HepG2 (cell line): Measurements from ENCODE around the gene TTC23L. TPM values are rescaled to one million over a fixed set of nuclear protein-coding genes. Genes with fewer than 3 reads are reported as not detected.

Source experiments
- ATAC-seq: fragments of 200-7000 bp; cut with Tn5 transposase; 3 replicates; pipeline ENCODE4 v1.9.1; 2020; ENCODE audit warnings: mild to moderate bottlenecking, moderate library complexity
- BruUV-seq: library from RNA; stranded (reverse); fragments of 400-500 nt; replicated peaks from 2 replicates; lab custom pipeline; 2021; lab: Mats Ljungman, UMichigan
- CTCF ChIA-PET: fragments of 300-600 bp; formaldehyde crosslinking; extraction: SDS; loops from one replicate; lab custom pipeline; 2021; ENCODE audit warnings: low total read pairs, inconsistent platforms, low intra/inter-chr PET ratio; lab: Yijun Ruan, JAX
- POLR2A ChIA-PET: fragments of 350-600 bp; sonication (Branson Sonifier 250); formaldehyde crosslinking; loops from one replicate; lab custom pipeline; 2020; ENCODE audit warnings: antibody characterized with exemption, inconsistent platforms; lab: Yijun Ruan, JAX
- DNase-seq: peaks from one replicate; pipeline ENCODE4 v3.0.0-alpha.2; 2015; ENCODE audit warnings: low spot score
- FAIRE-seq: peaks from 3 replicates; lab custom pipeline; 2011; peaks lifted over from hg19 to GRCh38; lab: Jason Lieb, UNC
- H2AFZ ChIP-seq: one replicate; pipeline ENCODE4 v1.6.1; 2011; ENCODE audit warnings: low read length, inconsistent platforms
- H3K27ac ChIP-seq: fragments of 300-600 bp; 3 replicates; pipeline ENCODE4 v1.8.0; 2011; ENCODE audit warnings: mixed run types, mild to moderate bottlenecking, mixed read lengths, low read length, inconsistent platforms; ENCODE audit not compliant: insufficient read depth; ENCODE audit errors: extremely low read length
- H3K27me3 ChIP-seq, 2 experiments: fragments of 200-600 bp in 1 of 2; 2 replicates in 1 of 2; 3 replicates in 1 of 2; pipeline versions ENCODE4 v1.6.0 to v1.8.0; 2011; ENCODE audit warnings: low read length in 2 of 2, mild to moderate bottlenecking in 2 of 2, moderate library complexity in 2 of 2, inconsistent platforms in 1 of 2; ENCODE audit not compliant: insufficient read depth in 2 of 2, control insufficient read depth in 1 of 2
- H3K36me3 ChIP-seq, 2 experiments: fragments of 200-600 bp in 1 of 2; replicated peaks in 1 of 2; 2 replicates in 1 of 2; 3 replicates in 1 of 2; pipeline versions ENCODE4 v1.5.1 to v1.8.0; 2011; ENCODE audit warnings: low read length in 2 of 2, inconsistent platforms in 1 of 2; ENCODE audit not compliant: insufficient read depth in 2 of 2, control insufficient read depth in 1 of 2
- H3K4me1 ChIP-seq: 2 replicates; pipeline ENCODE4 v1.5.1; 2012; ENCODE audit warnings: low read length, inconsistent platforms; ENCODE audit not compliant: insufficient read depth
- H3K4me2 ChIP-seq: 2 replicates; pipeline ENCODE4 v1.6.0; 2011; ENCODE audit warnings: low read depth, low read length, inconsistent platforms
- H3K4me3 ChIP-seq, 3 experiments: fragments of 200-600 bp in 1 of 3; sonication (generic), shearing (Covaris generic) in 1 of 3; replicated peaks in 1 of 3; 2 replicates each; pipeline ENCODE4 v1.5.1; 2011 to 2016; ENCODE audit warnings: low read length in 3 of 3, inconsistent platforms in 2 of 3, low read depth in 2 of 3, mild to moderate bottlenecking in 2 of 3, control low read depth in 1 of 3, mixed read lengths in 1 of 3; ENCODE audit not compliant: insufficient read depth in 1 of 3
- H3K79me2 ChIP-seq: one replicate; pipeline ENCODE4 v1.6.1; 2011; ENCODE audit warnings: low read length, inconsistent platforms; ENCODE audit not compliant: insufficient read depth
- H3K9ac ChIP-seq: 2 replicates; pipeline ENCODE4 v1.6.0; 2011; ENCODE audit warnings: mild to moderate bottlenecking, low read depth, low read length, inconsistent platforms; ENCODE audit not compliant: insufficient read depth
- H3K9me3 ChIP-seq: 2 replicates; pipeline ENCODE4 v1.5.1; 2012; ENCODE audit warnings: mild to moderate bottlenecking, low read length
- H4K20me1 ChIP-seq: 2 replicates; pipeline ENCODE4 v1.6.0; 2011; ENCODE audit warnings: inconsistent platforms, mild to moderate bottlenecking, low read length, moderate library complexity; ENCODE audit not compliant: insufficient read depth
- KMT2B ChIP-seq: IDR thresholded peaks from 2 replicates; pipeline ENCODE4 v1.6.1; 2016; ENCODE audit warnings: missing genetic modification reagents, missing compliant biosample characterization
- MBD4 ChIP-seq: IDR thresholded peaks from 2 replicates; pipeline ENCODE4 v1.6.1; 2012; ENCODE audit warnings: low read length, inconsistent platforms, borderline replicate concordance
- PAXIP1 ChIP-seq: sonication (generic); formaldehyde crosslinking; conservative IDR thresholded peaks from 2 replicates; pipeline ENCODE4 v1.4.0; 2020; ENCODE audit warnings: mild to moderate bottlenecking, missing genetic modification reagents, moderate library complexity
- SRSF4 ChIP-seq: fragments of 200-400 bp; formaldehyde crosslinking; IDR thresholded peaks from one replicate; pipeline ENCODE4 v1.6.1; 2018; ENCODE audit warnings: mild to moderate bottlenecking, low read depth, low read length, moderate library complexity; ENCODE audit not compliant: poor library complexity, severe bottlenecking
- TGIF2 ChIP-seq: IDR thresholded peaks from 2 replicates; pipeline ENCODE4 v1.6.1; 2016; ENCODE audit warnings: control low read depth, missing compliant biosample characterization
- YEATS4 ChIP-seq: sonication (generic); formaldehyde crosslinking; IDR thresholded peaks from 2 replicates; pipeline ENCODE4 v1.4.0; 2020; ENCODE audit warnings: missing genetic modification reagents, borderline replicate concordance
- ZBTB42 ChIP-seq: sonication (generic); formaldehyde crosslinking; IDR thresholded peaks from 2 replicates; pipeline ENCODE4 v1.5.0; 2020; ENCODE audit warnings: mild to moderate bottlenecking, missing genetic modification reagents
- ZEB1 ChIP-seq: IDR thresholded peaks from 2 replicates; pipeline ENCODE4 v1.6.1; 2012; ENCODE audit warnings: mild to moderate bottlenecking, low read depth, inconsistent platforms; ENCODE audit not compliant: insufficient replicate concordance
- WGBS: methylation state at CpG from one replicate; pipeline ENCODE4 v1.1.6; 2017; ENCODE audit warnings: low lambda C conversion rate; 5-methylcytosine and 5-hydroxymethylcytosine counted together
- in situ Hi-C: cut with HindIII; loops from 2 replicates; pipeline ENCODE4 v1.10.0; 2017; ENCODE audit warnings: low pct_unique_long_range_greater_than_20kb; ENCODE audit not compliant: extremely low pct_ligation_motif_present
- intact Hi-C: fragments of 100-400 bp; cut with micrococcal nuclease; formaldehyde crosslinking; loops from one replicate; pipeline ENCODE4 v1.10.0; 2022; ENCODE audit not compliant: unreplicated experiment
- polyA plus RNA-seq, 8 experiments: library from polyadenylated mRNA; depleted of rRNA in 3 of 8; stranded (reverse) in 7 of 8; unstranded in 1 of 8; fragments of >200 nt; fragmentation: Illumina TruSeq in 4 of 8; extraction: Trizol in 4 of 8; gene quantifications; 2 replicates each; pipeline versions ENCODE4 v1.2.1 to v1.2.3, GENCODE V29; 2011 to 2016; ENCODE audit warnings: low read depth in 4 of 8, missing spikeins in 1 of 8, mixed read lengths in 1 of 8; ENCODE audit not compliant: insufficient read depth in 1 of 8
- total RNA-seq, 5 experiments: library from RNA; depleted of rRNA; stranded (reverse); fragments of >200 nt; fragmentation: Illumina TruSeq; extraction: Trizol; gene quantifications; 2 replicates each; pipeline ENCODE4 v1.2.3, GENCODE V29; 2016; ENCODE audit warnings: low read depth in 1 of 5

TTC23L gene
- total and polyA plus RNA-seq, 2 of the 13 experiments (the other 11 are each of a cell fraction or from before 2014, with no cell fraction given) = 0.37 to 1.4 TPM

- no peak for TF ChIP-seq PAXIP1
- no peak for TF ChIP-seq TGIF2 (CRISPR knock-in tag)
Observed at GRCh38 chr5:34894716-34895115, 55.8 kb downstream of the TTC23L start (continued).

GRCh38 chr5:34895641-34896419 is 56.9 kb downstream of the TTC23L start:
- H3K36me3 ChIP-seq = no peaks in the 10 kb centered on the region
- no peak overlapping the region for H3K9ac ChIP-seq
- no peak overlapping the region for H2AFZ ChIP-seq
- CTCF ChIA-PET = no interaction called here
- H4K20me1 ChIP-seq = no peaks in the 10 kb centered on the region
- in situ Hi-C loops (loop anchor here (5.0 kb wide), 1 partner anchor 409 kb away; no protein-coding TSS in a partner anchor), intact Hi-C loops (no loop called here)
- H3K4me1 ChIP-seq = peaks cover 26% of the 10 kb centered on the region
- no peak for DNase-seq
- WGBS = no CpG with 5 or more reads among the region's 2 CpGs
- H3K9me3 ChIP-seq = no peaks in the 10 kb centered on the region
- H3K4me3 ChIP-seq = no peak overlapping the region
- TF ChIP-seq SRSF4 (no peak), ZBTB42 (CRISPR knock-in tag) (no peak), KMT2B (no peak), MBD4 (no peak), YEATS4 (CRISPR knock-in tag) (no peak), ZEB1 (no peak)
- H3K27ac ChIP-seq = no peak overlapping the region
- H3K27me3 ChIP-seq = no peaks in the 10 kb centered on the region
- POLR2A ChIA-PET = interaction anchor here (0.8 kb wide), 1 partner anchor 57 kb away, joined by 4 read pairs; the partner anchor contains the start of gene TTC23L
- no peaks in the 10 kb centered on the region for H3K79me2 ChIP-seq
- H3K4me2 ChIP-seq = no peak overlapping the region
- no peak for ATAC-seq
- BruUV-seq = no TSS peak
- no peak for FAIRE-seq
